ENCODE data around the gene P2RY1. TPM values are rescaled to one million over a fixed set of nuclear protein-coding genes. Genes with fewer than 3 reads are reported as not detected.

Gene P2RY1
- total RNA-seq, 1 experiment from 2014 or later = 6.3 TPM

DNA sequence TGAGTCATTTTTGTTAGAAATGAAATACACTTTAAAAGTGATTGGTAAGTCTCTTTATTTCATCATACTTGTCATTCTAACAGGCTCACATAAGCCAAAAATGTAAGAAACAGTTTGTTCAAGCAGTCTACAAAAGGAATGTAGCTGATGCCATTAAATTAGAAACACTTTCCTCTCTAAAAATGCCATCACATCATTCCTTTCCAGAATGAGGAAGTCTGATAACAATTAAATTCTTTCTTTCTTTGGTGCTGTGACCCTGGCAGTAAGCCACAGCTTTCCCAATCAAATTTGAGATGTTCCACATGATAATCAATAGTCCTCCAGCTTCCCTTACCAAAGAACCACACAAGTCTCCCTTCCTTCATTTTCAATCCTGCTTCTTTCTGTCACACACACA lies 9.4 kb upstream of the P2RY1 start:
- Histone ChIP-seq H3K9me3 (ENCODE audit: control insufficient read depth, low read depth, low read length) (no peaks in the 10 kb centered on the region), H4K8ac (replicated peaks; ENCODE audit: insufficient read length, low read depth, low read length) (no peak overlapping the region), H4K20me1 (ENCODE audit: control insufficient read depth, insufficient read depth, insufficient read length) (no peaks in the 10 kb centered on the region), H2BK120ac (ENCODE audit: low read depth, low read length, poor library complexity, severe bottlenecking) (no peak overlapping the region), H3K4me2 (ENCODE audit: insufficient read depth, insufficient read length, low read length) (no peak overlapping the region), H4K5ac (ENCODE audit: insufficient read length, low read depth, low read length) (no peak overlapping the region), H3K4me1 (ENCODE audit: insufficient read depth, low read length) (no peaks in the 10 kb centered on the region), H3K9ac (ENCODE audit: extremely low read depth, insufficient read length, low read length) (no peak overlapping the region), H3K14ac (ENCODE audit: insufficient read depth, low read length) (no peak overlapping the region), H4K91ac (ENCODE audit: insufficient read length, low read depth, low read length) (no peak overlapping the region), H3K23me2 (ENCODE audit: insufficient read length, low read depth, low read length, poor library complexity, severe bottlenecking) (no peaks in the 10 kb centered on the region), H3T11ph (ENCODE audit: low read length) (no peak overlapping the region), H3K23ac (ENCODE audit: insufficient read length, low read depth, low read length) (no peak overlapping the region), H3K27me3 (ENCODE audit: insufficient read depth, low read length) (no peaks in the 10 kb centered on the region), H3K79me1 (ENCODE audit: insufficient read depth, low read depth, low read length, poor library complexity, severe bottlenecking) (no peaks in the 10 kb centered on the region), H3K4ac (ENCODE audit: low read depth, low read length) (no peak overlapping the region), H2BK5ac (ENCODE audit: insufficient read length, low read length) (no peak overlapping the region), H3K27ac (ENCODE audit: insufficient read length, low read depth, low read length) (no peak overlapping the region), H2AFZ (ENCODE audit: low read length) (no peak overlapping the region), H3K56ac (ENCODE audit: insufficient read length, low read depth, low read length) (no peak overlapping the region), H3K79me2 (ENCODE audit: insufficient read depth, low read length) (no peaks in the 10 kb centered on the region), H2AK5ac (ENCODE audit: insufficient read length, low read length) (no peak overlapping the region), H2BK12ac (ENCODE audit: insufficient read length, low read depth, low read length) (no peak overlapping the region), H2BK15ac (ENCODE audit: low read depth, low read length) (no peak overlapping the region), H2BK20ac (ENCODE audit: low read depth, low read length, poor library complexity, severe bottlenecking) (no peak overlapping the region), H3K18ac (ENCODE audit: insufficient read length, low read depth, low read length) (no peak overlapping the region)
- no peak for DNase-seq
- TF ChIP-seq CTCF (conservative IDR thresholded peaks at IDR 0.05) = no peak
- H3K36me3 Mint-ChIP-seq (ENCODE audit: insufficient read depth in 1 of 3, low read depth in 3 of 3) = no peaks in the 10 kb centered on the region
- no peaks in the 10 kb centered on the region for H3K27me3 Mint-ChIP-seq (ENCODE audit: low read depth)
- no peak overlapping the region for H3K27ac Mint-ChIP-seq
- no peak overlapping the region for H3K4me3 Mint-ChIP-seq
- H3K4me1 Mint-ChIP-seq = no peaks in the 10 kb centered on the region
- no peaks in the 10 kb centered on the region for H3K9me3 Mint-ChIP-seq
